H1 (cell line): ENCODE measurements around the gene TARDBP. TPM values are rescaled to one million over a fixed set of nuclear protein-coding genes. Genes with fewer than 3 reads are reported as not detected.

Experiments used
- BCL11A ChIP-seq, 2 experiments: IDR thresholded peaks; one replicate each; pipeline ENCODE4 v1.6.1; 2011; ENCODE audit warnings: low read depth in 2 of 2, low read length in 2 of 2, mild to moderate bottlenecking in 2 of 2
- CBX5 ChIP-seq: fragments of 300-800, 300-1000 bp; sonication (generic); IDR thresholded peaks from 2 replicates; pipeline ENCODE4 v1.7.1; 2016; ENCODE audit warnings: antibody characterized with exemption, low read length, low read depth
- CHD2 ChIP-seq: IDR thresholded peaks from 2 replicates; pipeline ENCODE4 v1.6.1; 2012; ENCODE audit warnings: low read length, improper control_type of control experiment
- JUN ChIP-seq: IDR thresholded peaks from 2 replicates; pipeline ENCODE4 v1.6.1; 2011; ENCODE audit warnings: low read depth, mild to moderate bottlenecking, improper control_type of control experiment, low read length
- RAD21 ChIP-seq, 2 experiments: IDR thresholded peaks in 1 of 2; conservative IDR thresholded peaks in 1 of 2; 2 replicates each; pipeline ENCODE4 v1.6.1; 2011; ENCODE audit warnings: low read depth in 2 of 2, low read length in 2 of 2, improper control_type of control experiment in 1 of 2, inconsistent platforms in 1 of 2, mild to moderate bottlenecking in 1 of 2, moderate library complexity in 1 of 2
- SAP30 ChIP-seq: fragments of 300-600 bp; sonication (generic); IDR thresholded peaks from 2 replicates; pipeline ENCODE4 v1.7.1; 2012; ENCODE audit warnings: low read length, moderate library complexity, mild to moderate bottlenecking, inconsistent platforms; ENCODE audit not compliant: insufficient read depth, insufficient replicate concordance
- SUZ12 ChIP-seq: fragments of 200-600 bp; sonication (generic); IDR thresholded peaks from 2 replicates; pipeline ENCODE4 v1.6.1; 2012; ENCODE audit warnings: mild to moderate bottlenecking, inconsistent platforms, low read length, moderate library complexity, mixed read lengths
- polyA plus RNA-seq, 7 experiments: library from polyadenylated mRNA; depleted of rRNA in 3 of 7; stranded (reverse) in 5 of 7; unstranded in 2 of 7; fragments of >200 nt in 5 of 7; fragments of 200-250 nt in 2 of 7; gene quantifications; 1 replicate in 5 of 7; 2 replicates in 1 of 7; 4 replicates in 1 of 7; pipeline versions ENCODE4 v1.2.1 to v1.2.3, GENCODE V29; 2011 to 2013; ENCODE audit warnings: missing spikeins in 2 of 7, mixed read lengths in 2 of 7
- total RNA-seq: library from RNA; stranded (reverse); fragmentation: NEBNext Ultra II Directional; extraction: Animal tissue kit (Norgen Biotek cat#: 25700); gene quantifications from 2 replicates; pipeline ENCODE4 v1.2.1, GENCODE V29; 2021
- TF ChIP-seq, protein P1 (sequence below): fragments of 300-600 bp; sonication (generic); IDR thresholded peaks from 2 replicates; pipeline ENCODE4 v1.7.1; 2012; ENCODE audit warnings: low read length, moderate library complexity, mild to moderate bottlenecking, inconsistent platforms; ENCODE audit not compliant: insufficient replicate concordance

The TARDBP gene
- total and polyA plus RNA-seq, 2 of the 8 experiments (the other 6 are each of a cell fraction or from before 2014, with no cell fraction given), result 144 to 240 TPM

DNA sequence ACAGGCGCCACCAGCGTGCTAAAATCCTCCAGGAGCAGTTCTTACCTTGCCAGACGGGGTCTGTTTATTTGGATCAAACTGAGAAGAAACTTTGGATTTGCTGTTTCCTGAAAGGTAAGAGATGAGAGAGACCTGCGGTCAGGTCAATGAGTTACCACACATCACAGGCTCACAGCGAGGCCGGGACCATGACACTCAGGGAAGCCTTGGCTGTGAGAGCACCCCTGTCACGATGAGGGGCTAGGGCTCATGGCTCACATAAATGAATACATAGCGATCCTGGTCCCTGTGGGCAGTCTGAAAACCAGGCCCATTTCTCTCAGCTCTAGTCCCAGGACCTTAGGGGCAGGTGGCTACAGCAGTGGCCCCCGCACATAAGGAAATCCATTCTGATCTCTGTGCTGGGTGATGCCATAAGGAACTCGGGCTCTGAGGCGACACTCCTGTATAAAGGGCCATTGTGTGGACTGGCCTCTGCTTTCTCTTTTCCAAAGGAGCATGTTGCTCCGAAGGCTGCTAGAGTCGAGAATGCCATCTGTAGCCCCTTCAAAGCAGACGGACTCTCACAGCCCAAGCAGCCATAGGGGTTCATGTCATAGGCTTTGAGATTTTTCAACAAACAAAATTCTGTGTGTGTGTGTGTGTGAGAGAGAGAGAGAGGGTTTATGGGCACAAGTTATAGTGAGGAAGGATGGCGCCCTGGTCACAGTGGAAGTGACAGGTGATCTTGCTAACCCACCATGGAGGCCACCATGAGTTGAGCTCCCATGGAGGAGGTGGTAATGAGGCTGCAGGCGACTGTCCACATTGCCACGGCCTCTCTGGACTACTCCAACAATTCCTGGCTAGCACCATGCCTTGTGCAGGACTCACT is 56.4 kb downstream of the TARDBP start (continued):
- TF ChIP-seq CHD2 (no peak), CBX5 (no peak), BCL11A (IDR thresholded peaks at IDR 0.05; ENCODE audit: low read depth in 2 of 2, low read length in 2 of 2) (no peak), SUZ12 (no peak), JUN (no peak), RAD21 (IDR thresholded peaks at IDR 0.05 in 1 of 2, conservative IDR thresholded peaks at IDR 0.05 in 1 of 2; ENCODE audit: low read depth in 2 of 2, low read length in 2 of 2) (no peak), SAP30 (no peak)
- TF ChIP-seq, protein P1, sequence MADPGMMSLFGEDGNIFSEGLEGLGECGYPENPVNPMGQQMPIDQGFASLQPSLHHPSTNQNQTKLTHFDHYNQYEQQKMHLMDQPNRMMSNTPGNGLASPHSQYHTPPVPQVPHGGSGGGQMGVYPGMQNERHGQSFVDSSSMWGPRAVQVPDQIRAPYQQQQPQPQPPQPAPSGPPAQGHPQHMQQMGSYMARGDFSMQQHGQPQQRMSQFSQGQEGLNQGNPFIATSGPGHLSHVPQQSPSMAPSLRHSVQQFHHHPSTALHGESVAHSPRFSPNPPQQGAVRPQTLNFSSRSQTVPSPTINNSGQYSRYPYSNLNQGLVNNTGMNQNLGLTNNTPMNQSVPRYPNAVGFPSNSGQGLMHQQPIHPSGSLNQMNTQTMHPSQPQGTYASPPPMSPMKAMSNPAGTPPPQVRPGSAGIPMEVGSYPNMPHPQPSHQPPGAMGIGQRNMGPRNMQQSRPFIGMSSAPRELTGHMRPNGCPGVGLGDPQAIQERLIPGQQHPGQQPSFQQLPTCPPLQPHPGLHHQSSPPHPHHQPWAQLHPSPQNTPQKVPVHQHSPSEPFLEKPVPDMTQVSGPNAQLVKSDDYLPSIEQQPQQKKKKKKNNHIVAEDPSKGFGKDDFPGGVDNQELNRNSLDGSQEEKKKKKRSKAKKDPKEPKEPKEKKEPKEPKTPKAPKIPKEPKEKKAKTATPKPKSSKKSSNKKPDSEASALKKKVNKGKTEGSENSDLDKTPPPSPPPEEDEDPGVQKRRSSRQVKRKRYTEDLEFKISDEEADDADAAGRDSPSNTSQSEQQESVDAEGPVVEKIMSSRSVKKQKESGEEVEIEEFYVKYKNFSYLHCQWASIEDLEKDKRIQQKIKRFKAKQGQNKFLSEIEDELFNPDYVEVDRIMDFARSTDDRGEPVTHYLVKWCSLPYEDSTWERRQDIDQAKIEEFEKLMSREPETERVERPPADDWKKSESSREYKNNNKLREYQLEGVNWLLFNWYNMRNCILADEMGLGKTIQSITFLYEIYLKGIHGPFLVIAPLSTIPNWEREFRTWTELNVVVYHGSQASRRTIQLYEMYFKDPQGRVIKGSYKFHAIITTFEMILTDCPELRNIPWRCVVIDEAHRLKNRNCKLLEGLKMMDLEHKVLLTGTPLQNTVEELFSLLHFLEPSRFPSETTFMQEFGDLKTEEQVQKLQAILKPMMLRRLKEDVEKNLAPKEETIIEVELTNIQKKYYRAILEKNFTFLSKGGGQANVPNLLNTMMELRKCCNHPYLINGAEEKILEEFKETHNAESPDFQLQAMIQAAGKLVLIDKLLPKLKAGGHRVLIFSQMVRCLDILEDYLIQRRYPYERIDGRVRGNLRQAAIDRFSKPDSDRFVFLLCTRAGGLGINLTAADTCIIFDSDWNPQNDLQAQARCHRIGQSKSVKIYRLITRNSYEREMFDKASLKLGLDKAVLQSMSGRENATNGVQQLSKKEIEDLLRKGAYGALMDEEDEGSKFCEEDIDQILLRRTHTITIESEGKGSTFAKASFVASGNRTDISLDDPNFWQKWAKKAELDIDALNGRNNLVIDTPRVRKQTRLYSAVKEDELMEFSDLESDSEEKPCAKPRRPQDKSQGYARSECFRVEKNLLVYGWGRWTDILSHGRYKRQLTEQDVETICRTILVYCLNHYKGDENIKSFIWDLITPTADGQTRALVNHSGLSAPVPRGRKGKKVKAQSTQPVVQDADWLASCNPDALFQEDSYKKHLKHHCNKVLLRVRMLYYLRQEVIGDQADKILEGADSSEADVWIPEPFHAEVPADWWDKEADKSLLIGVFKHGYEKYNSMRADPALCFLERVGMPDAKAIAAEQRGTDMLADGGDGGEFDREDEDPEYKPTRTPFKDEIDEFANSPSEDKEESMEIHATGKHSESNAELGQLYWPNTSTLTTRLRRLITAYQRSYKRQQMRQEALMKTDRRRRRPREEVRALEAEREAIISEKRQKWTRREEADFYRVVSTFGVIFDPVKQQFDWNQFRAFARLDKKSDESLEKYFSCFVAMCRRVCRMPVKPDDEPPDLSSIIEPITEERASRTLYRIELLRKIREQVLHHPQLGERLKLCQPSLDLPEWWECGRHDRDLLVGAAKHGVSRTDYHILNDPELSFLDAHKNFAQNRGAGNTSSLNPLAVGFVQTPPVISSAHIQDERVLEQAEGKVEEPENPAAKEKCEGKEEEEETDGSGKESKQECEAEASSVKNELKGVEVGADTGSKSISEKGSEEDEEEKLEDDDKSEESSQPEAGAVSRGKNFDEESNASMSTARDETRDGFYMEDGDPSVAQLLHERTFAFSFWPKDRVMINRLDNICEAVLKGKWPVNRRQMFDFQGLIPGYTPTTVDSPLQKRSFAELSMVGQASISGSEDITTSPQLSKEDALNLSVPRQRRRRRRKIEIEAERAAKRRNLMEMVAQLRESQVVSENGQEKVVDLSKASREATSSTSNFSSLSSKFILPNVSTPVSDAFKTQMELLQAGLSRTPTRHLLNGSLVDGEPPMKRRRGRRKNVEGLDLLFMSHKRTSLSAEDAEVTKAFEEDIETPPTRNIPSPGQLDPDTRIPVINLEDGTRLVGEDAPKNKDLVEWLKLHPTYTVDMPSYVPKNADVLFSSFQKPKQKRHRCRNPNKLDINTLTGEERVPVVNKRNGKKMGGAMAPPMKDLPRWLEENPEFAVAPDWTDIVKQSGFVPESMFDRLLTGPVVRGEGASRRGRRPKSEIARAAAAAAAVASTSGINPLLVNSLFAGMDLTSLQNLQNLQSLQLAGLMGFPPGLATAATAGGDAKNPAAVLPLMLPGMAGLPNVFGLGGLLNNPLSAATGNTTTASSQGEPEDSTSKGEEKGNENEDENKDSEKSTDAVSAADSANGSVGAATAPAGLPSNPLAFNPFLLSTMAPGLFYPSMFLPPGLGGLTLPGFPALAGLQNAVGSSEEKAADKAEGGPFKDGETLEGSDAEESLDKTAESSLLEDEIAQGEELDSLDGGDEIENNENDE, result no peak
